Islet of Langerhans (tissue), 1 donor: Measurements from ENCODE around the gene CRABP1.

Experiments used
- FAIRE-seq: peaks from one replicate; lab custom pipeline; 2011; peaks lifted over from hg19 to GRCh38; lab: Jason Lieb, UNC

Gene CRABP1

GRCh38 chr15:78317145-78317836 lies 22.9 kb upstream of the CRABP1 start:
- peak; percentile 47 for FAIRE-seq

- no peak for FAIRE-seq
These were observed 20.6 kb upstream of the CRABP1 start for GRCh38 chr15:78319588-78319987.

- no peak for FAIRE-seq
These were observed 20.0 kb upstream of the CRABP1 start for GRCh38 chr15:78320183-78320582.

GRCh38 chr15:78321041-78321570 lies 19.0 kb upstream of the CRABP1 start:
- FAIRE-seq: no peak

GRCh38 chr15:78321786-78322185 lies 18.4 kb upstream of the CRABP1 start:
- FAIRE-seq: no peak

- FAIRE-seq: no peak
These were observed 17.9 kb upstream of the CRABP1 start for GRCh38 chr15:78322243-78322642.

GRCh38 chr15:78322724-78323521 lies 17.2 kb upstream of the CRABP1 start:
- FAIRE-seq: no peak

- no peak for FAIRE-seq
These were observed 16.5 kb upstream of the CRABP1 start for GRCh38 chr15:78323693-78324092.

- no peak for FAIRE-seq
These were observed 16.0 kb upstream of the CRABP1 start for GRCh38 chr15:78324144-78324543.

GRCh38 chr15:78325092-78325843 lies 14.9 kb upstream of the CRABP1 start:
- FAIRE-seq: no peak

GRCh38 chr15:78327466-78327865 lies 12.7 kb upstream of the CRABP1 start:
- no peak for FAIRE-seq

- no peak for FAIRE-seq
These were observed 10.5 kb upstream of the CRABP1 start for GRCh38 chr15:78329625-78330024.

- FAIRE-seq: no peak
These were observed 5.3 kb upstream of the CRABP1 start for GRCh38 chr15:78334845-78335244.

- FAIRE-seq: no peak
These were observed 4.2 kb upstream of the CRABP1 start for GRCh38 chr15:78335985-78336384.

- no peak for FAIRE-seq
These were observed 1.4 kb upstream of the CRABP1 start for GRCh38 chr15:78338781-78339180.

GRCh38 chr15:78339559-78339958 lies 594 bp upstream of the CRABP1 start:
- no peak for FAIRE-seq

GRCh38 chr15:78341057-78341987 lies 1.2 kb downstream of the CRABP1 start:
- no peak for FAIRE-seq

- FAIRE-seq: no peak
These were observed 1.9 kb downstream of the CRABP1 start for GRCh38 chr15:78342021-78342420.

- FAIRE-seq: no peak
These were observed 3.3 kb downstream of the CRABP1 start for GRCh38 chr15:78343276-78344060.

GRCh38 chr15:78345396-78346125 lies 5.4 kb downstream of the CRABP1 start:
- FAIRE-seq: no peak
